T-helper 9 cell (primary cell): ENCODE data around the gene ZNF592.
"Not testable (repeated sequence)": the region's sequence is repeated elsewhere in the genome, so short reads cannot be mapped to it uniquely, and the experiment has no call there.

Experiments
- DNase-seq: peaks from one replicate; pipeline ENCODE4 v3.0.0-alpha.2; 2020

Gene ZNF592

GRCh38 chr15:84747416-84748273, 747 bp upstream of the ZNF592 start:
- DNase-seq: peak; percentile 62

GRCh38 chr15:84749111-84749991, 959 bp downstream of the ZNF592 start:
- peak; percentile 16 for DNase-seq

GRCh38 chr15:84750583-84751092, 2.2 kb downstream of the ZNF592 start:
- DNase-seq: no peak

- DNase-seq: not testable (repeated sequence)
These were observed 3.3 kb downstream of the ZNF592 start for GRCh38 chr15:84751721-84752120.

- DNase-seq: no peak
These were observed 3.8 kb downstream of the ZNF592 start for GRCh38 chr15:84752195-84752594.

GRCh38 chr15:84752700-84753099, 4.3 kb downstream of the ZNF592 start:
- no peak for DNase-seq

GRCh38 chr15:84754889-84755288, 6.5 kb downstream of the ZNF592 start:
- not testable (repeated sequence) for DNase-seq

GRCh38 chr15:84755736-84756527, 7.5 kb downstream of the ZNF592 start:
- no peak for DNase-seq

- DNase-seq: no peak
These were observed 10.6 kb downstream of the ZNF592 start for GRCh38 chr15:84759018-84759417.

GRCh38 chr15:84760219-84760618, 11.8 kb downstream of the ZNF592 start:
- no peak for DNase-seq

- no peak for DNase-seq
These were observed 13.3 kb downstream of the ZNF592 start for GRCh38 chr15:84761607-84762131.

- DNase-seq: no peak
These were observed 14.6 kb downstream of the ZNF592 start for GRCh38 chr15:84762840-84763572.

- no peak for DNase-seq
These were observed 16.2 kb downstream of the ZNF592 start for GRCh38 chr15:84764585-84764984.

- DNase-seq: no peak
These were observed 16.6 kb downstream of the ZNF592 start for GRCh38 chr15:84764989-84765388.

GRCh38 chr15:84765675-84766074, 17.3 kb downstream of the ZNF592 start:
- no peak for DNase-seq

GRCh38 chr15:84766461-84767035, 18.2 kb downstream of the ZNF592 start:
- DNase-seq: no peak

GRCh38 chr15:84772031-84772430, 23.6 kb downstream of the ZNF592 start:
- no peak for DNase-seq

- no peak for DNase-seq
These were observed 24.1 kb downstream of the ZNF592 start for GRCh38 chr15:84772467-84772866.

GRCh38 chr15:84773716-84774115, 25.3 kb downstream of the ZNF592 start:
- DNase-seq: no peak

GRCh38 chr15:84775867-84776449, 27.6 kb downstream of the ZNF592 start:
- DNase-seq: no peak

- no peak for DNase-seq
These were observed 29.8 kb downstream of the ZNF592 start for GRCh38 chr15:84778194-84778593.
